ENCODE data around the gene PRXL2A. TPM values are rescaled to one million over a fixed set of nuclear protein-coding genes. Genes with fewer than 3 reads are reported as not detected.
"Not testable (repeated sequence)": the region's sequence is repeated elsewhere in the genome, so short reads cannot be mapped to it uniquely, and the experiment has no call there.

Gene PRXL2A
- total RNA-seq, 1 donor from 2014 or later, result 52.0 TPM

GRCh38 chr10:80476685-80477084, 68.3 kb downstream of the PRXL2A start:
- DNase-seq (ENCODE audit: low read depth), result no peak
- TF ChIP-seq CTCF (conservative IDR thresholded peaks at IDR 0.05; ENCODE audit: low read depth, low read length), result no peak

GRCh38 chr10:80477813-80478212, 69.5 kb downstream of the PRXL2A start:
- TF ChIP-seq CTCF (conservative IDR thresholded peaks at IDR 0.05; ENCODE audit: low read depth, low read length), result no peak
- no peak overlapping the region for H3K4me3 ChIP-seq (ENCODE audit: low read depth, low read length)
- peak; percentile 82 for DNase-seq (ENCODE audit: low read depth)

More at GRCh38 chr10:80476685-80477084, 68.3 kb downstream of the PRXL2A start:
- no peak overlapping the region for H3K4me3 ChIP-seq (ENCODE audit: low read depth, low read length)

GRCh38 chr10:80480373-80480772, 72.0 kb downstream of the PRXL2A start:
- DNase-seq (ENCODE audit: low read depth); H3K4me3 ChIP-seq (ENCODE audit: low read depth, low read length): not testable (repeated sequence)

GRCh38 chr10:80480852-80481251, 72.5 kb downstream of the PRXL2A start:
- TF ChIP-seq CTCF (conservative IDR thresholded peaks at IDR 0.05; ENCODE audit: low read depth, low read length), result no peak
- no peak overlapping the region for H3K4me3 ChIP-seq (ENCODE audit: low read depth, low read length)
- DNase-seq (ENCODE audit: low read depth), result no peak

GRCh38 chr10:80484243-80484642, 75.9 kb downstream of the PRXL2A start:
- DNase-seq (ENCODE audit: low read depth), result no peak
- no peak for TF ChIP-seq CTCF (conservative IDR thresholded peaks at IDR 0.05; ENCODE audit: low read depth, low read length)
- no peak overlapping the region for H3K4me3 ChIP-seq (ENCODE audit: low read depth, low read length)

GRCh38 chr10:80484676-80485075, 76.3 kb downstream of the PRXL2A start:
- no peak overlapping the region for H3K4me3 ChIP-seq (ENCODE audit: low read depth, low read length)
- no peak for TF ChIP-seq CTCF (conservative IDR thresholded peaks at IDR 0.05; ENCODE audit: low read depth, low read length)
- DNase-seq (ENCODE audit: low read depth), result no peak

GRCh38 chr10:80485076-80485945, 77.0 kb downstream of the PRXL2A start:
- no peak for TF ChIP-seq CTCF (conservative IDR thresholded peaks at IDR 0.05; ENCODE audit: low read depth, low read length)
- no peak overlapping the region for H3K4me3 ChIP-seq (ENCODE audit: low read depth, low read length)
- DNase-seq (ENCODE audit: low read depth), result no peak

All from epithelial cell of proximal tubule (primary cell).